ENCODE data around the gene MECR.

Gene MECR

DNA sequence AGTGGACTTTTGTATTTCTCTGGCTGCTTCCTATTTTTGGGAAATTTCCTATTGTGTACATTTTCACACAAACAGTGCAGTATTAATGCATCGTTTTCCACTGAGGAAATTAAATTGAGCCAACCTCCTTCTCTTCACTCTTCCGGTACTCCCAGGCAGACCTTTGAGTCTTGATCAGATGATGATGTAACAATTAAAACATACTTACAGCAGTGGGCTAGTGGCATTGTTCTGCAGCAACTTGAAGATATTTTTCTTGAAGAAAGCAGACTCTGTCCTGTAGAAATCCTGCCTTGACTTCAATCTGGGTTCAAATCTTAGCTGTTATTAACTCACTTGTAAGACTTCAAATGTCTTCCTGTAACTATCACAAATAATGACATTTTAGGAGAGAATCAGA lies 88.0 kb downstream of the MECR start:
- ATAC-seq (ENCODE audit: low read depth) (no peak), DNase-seq (ENCODE audit: low spot score) (no peak)
- TF ChIP-seq, protein P1, sequence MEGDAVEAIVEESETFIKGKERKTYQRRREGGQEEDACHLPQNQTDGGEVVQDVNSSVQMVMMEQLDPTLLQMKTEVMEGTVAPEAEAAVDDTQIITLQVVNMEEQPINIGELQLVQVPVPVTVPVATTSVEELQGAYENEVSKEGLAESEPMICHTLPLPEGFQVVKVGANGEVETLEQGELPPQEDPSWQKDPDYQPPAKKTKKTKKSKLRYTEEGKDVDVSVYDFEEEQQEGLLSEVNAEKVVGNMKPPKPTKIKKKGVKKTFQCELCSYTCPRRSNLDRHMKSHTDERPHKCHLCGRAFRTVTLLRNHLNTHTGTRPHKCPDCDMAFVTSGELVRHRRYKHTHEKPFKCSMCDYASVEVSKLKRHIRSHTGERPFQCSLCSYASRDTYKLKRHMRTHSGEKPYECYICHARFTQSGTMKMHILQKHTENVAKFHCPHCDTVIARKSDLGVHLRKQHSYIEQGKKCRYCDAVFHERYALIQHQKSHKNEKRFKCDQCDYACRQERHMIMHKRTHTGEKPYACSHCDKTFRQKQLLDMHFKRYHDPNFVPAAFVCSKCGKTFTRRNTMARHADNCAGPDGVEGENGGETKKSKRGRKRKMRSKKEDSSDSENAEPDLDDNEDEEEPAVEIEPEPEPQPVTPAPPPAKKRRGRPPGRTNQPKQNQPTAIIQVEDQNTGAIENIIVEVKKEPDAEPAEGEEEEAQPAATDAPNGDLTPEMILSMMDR (IDR thresholded peaks at IDR 0.05; ENCODE audit: poor library complexity, severe bottlenecking): no peak
- Histone ChIP-seq H3K36me3 (ENCODE audit: low read depth) (peaks cover 17% of the 10 kb centered on the region), H3K27me3 (ENCODE audit: insufficient read depth, poor library complexity, severe bottlenecking) (no peaks in the 10 kb centered on the region), H3K9me3 (ENCODE audit: severe bottlenecking) (no peaks in the 10 kb centered on the region), H3K4me3 (ENCODE audit: severe bottlenecking) (no peak overlapping the region), H3K4me1 (ENCODE audit: insufficient read depth, poor library complexity, severe bottlenecking) (peaks cover 11% of the 10 kb centered on the region), H3K27ac (ENCODE audit: poor library complexity, severe bottlenecking) (no peak overlapping the region)
